Caki2 (cell line): ENCODE data around the gene OPRL1. TPM values are rescaled to one million over a fixed set of nuclear protein-coding genes. Genes with fewer than 3 reads are reported as not detected.
A peak's percentile ranks its signal among the peaks of the same experiment; 100 is the strongest.

Source experiments
- DNase-seq: peaks from one replicate; pipeline ENCODE4 v3.0.0-alpha.2; 2015; ENCODE audit warnings: low read depth
- in situ Hi-C: cut with HindIII; loops from 2 replicates; pipeline ENCODE4 v1.10.0; 2016; ENCODE audit warnings: low sequenced_read_pairs, low pct_unique_long_range_greater_than_20kb, mixed read lengths
- total RNA-seq: library from RNA; depleted of rRNA; stranded (reverse); fragments of >200 nt; shearing (Covaris generic); gene quantifications from 2 replicates; pipeline ENCODE4 v1.2.3, GENCODE V29; 2014; ENCODE audit warnings: low replicate concordance

OPRL1 gene
- total RNA-seq, 1 experiment from 2014 or later: 0.84 TPM

DNA sequence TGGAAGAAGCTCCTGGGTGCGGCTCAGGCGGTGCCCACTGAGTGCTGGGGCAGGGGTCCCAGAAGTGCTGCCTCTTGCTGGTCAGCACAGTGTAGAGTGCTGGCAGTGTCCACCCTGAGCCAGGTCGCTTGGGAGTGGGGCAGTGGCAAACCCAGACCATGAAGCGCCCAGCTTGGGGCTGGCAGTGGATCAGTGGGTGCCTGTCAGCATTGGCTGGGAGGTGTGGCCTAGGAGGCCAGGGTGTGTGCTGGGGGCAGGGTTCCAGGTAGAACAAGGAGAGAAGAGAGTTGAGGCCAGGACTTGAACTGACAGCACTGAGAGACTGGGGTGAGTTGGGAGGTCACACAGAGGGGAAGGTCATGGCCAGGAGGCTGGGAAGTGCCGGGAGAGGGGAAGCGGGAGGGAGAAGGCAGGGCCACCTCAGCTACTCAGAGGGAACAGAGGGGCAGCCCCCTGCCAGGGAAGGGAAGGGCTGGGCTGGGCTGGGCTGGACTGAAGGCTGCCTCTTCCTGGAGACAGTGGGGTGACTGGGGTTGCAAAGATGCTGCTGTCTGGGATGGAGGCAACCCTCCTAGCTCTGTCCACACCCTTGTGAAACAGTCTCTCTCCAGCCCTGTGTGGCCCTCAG, 12.8 kb upstream of the OPRL1 start:
- no peak for DNase-seq
- in situ Hi-C loops: no loop called here

DNA sequence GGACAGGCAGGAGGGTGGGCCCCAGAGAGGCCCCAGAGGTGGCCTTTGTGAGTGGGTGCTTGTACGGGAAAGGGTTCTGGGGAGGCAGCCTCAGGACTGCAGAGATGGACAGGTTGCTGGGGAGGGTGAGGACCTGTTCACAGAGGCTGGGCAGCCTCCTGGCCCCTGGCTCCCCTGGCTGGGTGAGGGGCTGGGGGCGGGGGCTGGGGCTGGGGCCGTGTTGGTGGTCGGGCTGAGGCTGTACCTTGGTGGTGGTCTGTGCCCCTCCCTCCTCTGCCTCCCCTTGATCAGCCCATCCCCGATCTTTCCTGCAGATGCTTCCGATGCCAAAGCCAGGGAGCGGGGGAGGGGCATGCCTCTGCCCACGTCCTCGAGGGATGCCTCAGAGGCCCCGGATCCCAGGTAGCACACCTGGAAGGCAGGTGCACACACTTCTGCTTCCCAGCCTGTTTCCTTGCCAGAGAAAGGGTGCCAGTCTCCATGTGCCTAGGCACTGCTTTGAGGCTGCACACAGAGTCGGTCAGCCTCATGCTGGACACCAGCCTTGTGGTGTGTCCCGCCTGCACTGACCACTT, 12.1 kb upstream of the OPRL1 start:
- in situ Hi-C loops: no loop called here
- no peak for DNase-seq

DNA sequence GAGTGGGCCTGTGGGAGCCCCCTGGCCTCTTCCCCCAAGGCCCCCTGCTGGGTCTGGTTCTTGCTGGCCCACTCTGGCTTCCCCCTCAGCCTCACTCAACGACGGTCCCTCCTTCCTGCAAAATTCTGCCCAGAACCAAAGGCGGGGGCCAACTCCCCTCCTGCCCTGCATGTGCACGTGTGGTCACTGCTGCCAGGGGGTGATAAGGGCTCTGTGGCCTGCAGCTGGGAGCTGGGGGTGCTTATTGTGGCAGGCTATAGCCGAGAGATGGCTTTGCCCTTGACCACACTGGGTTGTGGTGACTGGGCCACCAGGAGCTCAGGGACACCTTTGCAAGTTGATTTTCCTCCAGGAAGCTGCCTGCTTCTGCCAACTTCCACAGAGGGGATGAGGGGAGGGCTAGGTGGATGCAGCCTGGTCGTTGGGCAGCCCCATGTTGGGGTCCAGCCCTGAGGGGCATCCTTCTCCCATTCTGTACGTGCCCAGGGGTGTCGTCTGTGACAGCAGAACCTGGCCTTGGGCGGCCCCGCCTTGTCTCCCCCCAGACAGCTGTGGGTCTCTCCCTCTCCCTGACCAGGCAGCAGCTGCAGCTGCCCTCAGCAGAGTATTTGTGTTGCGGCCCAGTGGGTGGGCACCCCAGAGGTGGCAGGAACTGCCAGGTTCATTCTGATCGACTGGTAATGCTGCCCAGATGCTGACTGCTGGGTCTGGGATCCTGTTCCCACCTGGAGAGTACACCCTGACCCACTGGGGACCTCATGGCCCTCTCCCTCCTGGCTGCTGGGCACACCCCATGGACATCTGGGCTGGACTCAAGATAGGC, 11.3 kb upstream of the OPRL1 start:
- in situ Hi-C loops: no loop called here

DNA sequence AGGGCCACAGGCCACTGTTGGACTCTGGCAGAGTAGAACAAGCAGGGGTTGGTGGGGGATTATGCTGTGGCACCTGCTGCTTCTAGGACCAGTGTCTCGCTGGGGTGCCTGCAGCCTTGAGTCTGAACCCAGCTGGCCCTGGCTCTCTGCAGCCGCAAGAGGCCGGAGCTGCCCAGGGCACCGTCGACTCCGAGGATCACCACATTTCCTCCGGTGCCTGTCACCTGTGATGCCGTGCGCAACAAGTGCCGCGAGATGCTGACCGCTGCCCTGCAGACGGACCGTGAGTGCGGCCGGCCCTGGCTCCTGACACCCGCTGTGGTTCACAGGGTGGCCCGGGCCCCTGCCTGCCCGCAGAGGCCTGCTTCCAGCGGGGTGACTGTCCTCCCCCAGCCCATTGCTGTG, 10.7 kb upstream of the OPRL1 start:
- in situ Hi-C loops: no loop called here
- no peak for DNase-seq

More for the DNA sequence above, 11.3 kb upstream of the OPRL1 start:
- DNase-seq: no peak

DNA sequence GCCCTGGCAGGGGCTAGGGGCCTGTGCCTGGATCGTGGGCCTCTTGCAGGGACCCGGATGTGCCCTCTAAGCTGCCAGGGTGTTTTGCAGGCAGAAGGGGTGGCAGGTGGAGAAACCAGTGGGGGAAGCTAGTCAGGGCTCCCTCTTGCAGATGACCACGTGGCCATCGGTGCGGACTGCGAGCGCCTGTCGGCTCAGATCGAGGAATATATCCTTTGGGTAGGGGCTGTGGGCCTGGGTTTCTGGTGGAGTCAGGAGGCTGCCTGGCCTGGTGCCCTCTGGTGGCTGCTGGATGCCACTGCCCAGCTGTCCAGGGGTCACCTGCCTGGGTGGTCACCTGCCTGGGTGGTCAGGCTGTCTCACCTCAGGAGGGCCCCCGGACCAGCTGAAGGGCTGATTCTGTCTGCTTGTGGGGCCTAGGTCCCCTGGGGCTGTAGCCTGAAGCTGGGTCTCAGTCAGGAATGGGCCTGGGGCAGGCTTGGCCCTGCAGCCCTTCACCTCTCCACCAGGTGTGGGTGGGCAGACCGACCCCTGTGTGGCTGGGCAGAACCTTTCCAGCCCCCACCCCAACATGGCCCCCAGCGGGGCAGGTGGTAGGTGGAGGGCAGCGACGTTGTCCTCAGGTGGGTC, 10.2 kb upstream of the OPRL1 start:
- DNase-seq: peak; percentile 49
- in situ Hi-C loops: no loop called here

DNA sequence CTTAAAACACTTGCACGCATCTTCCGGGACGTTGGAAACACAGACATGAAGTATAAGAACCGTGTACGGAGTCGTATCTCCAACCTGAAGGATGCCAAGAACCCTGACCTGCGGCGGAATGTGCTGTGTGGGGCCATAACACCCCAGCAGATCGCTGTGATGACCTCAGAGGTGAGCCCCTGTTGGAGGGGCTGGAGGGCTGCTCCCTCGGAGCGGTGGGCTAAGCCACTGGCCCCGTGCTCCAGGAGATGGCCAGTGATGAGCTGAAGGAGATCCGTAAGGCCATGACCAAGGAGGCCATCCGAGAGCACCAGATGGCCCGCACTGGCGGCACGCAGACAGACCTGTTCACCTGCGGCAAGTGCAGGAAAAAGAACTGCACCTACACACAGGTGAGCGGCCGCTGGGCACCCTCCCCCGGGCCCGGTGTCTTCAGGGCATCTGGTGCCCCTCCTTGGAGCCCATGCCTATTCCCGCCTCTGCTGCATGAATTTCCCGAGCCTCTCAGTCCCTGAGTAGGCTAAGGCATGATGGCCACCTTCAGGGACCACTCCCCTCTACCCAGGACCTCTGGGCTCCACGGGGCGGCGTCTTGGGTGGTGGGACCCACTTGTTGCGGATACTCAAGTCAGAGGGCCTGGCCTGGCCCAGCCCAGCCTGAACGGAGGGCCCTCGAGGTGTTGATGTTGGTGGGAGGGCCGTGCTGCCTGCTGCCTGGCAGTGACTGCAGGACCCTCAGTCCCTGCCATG, 9.5 kb upstream of the OPRL1 start:
- DNase-seq: no peak
- in situ Hi-C loops: no loop called here

DNA sequence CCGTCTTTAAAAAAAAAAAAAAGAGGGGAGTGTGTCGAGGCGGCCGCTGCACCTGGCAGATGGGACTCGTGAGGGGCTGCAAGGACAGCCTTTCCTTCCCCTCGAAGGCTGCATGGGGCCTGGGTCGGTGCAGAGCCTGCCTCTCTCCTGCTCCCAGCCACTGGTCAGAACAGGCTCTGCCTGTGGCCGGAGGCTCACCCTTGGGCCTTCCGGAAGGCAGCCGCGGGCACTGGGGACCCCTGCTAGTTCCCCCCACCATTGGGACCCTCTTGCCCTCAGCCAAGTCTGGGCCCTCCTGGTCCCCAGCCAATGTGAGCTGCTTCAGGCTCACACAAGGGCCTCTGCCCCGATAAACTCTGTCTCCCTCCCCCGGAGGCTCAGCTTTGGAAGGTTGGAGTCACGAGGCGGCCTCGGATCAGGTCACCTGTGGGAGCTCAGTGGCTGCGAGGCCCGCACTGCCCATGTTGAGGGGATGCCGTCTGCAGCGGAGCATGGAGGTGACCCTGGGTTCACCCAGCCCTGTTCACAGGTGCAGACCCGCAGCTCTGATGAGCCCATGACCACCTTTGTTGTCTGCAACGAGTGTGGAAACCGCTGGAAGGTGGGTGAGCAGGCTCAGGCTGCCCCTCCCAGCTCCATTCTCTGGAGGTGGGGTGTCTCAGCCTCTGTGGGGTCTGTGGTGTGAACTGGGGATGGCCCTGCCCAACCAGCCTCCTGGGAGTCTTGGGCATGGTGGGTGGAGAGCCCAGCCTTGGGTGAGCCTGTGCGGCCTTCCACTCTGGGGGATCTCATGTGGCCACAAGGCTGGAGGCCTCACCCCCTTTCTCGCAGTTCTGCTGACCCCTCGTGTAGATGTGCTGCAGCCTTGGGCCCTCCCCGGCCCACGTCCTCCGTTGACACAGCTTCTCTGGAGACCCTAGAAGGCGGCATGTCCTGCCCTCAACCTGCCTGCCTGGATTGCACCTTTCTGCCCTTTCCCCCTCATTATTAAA, 8.2 kb upstream of the OPRL1 start:
- DNase-seq: no peak
- in situ Hi-C loops: no loop called here

DNA sequence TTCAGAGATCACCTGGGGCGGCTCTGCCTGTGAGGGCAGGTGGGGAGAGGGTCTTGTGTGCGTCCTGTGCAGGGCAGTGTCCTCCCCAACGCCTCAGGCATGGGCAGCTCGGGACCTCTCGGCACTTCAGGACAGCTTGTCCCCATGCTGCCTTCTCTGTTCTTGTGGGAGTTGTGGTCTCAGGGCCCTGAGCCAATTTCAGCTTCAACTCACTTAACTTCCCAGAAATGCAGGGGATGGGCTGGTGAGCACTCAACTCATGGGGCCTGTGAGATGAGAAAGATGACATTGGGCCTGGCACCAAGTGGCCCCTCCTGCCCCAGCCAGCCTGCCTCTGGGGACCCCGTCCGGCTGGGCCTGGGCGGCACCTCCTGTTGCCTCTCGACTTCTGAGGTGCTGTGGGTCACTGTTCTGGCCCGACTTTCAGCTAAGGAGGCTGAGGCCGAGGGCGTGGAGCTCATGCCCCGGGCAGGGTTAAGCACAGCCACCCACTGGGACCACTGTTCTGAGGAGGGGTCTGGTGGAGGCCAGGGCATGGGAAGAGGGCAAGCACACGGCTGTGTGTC, 7.3 kb upstream of the OPRL1 start:
- in situ Hi-C loops: no loop called here

DNA sequence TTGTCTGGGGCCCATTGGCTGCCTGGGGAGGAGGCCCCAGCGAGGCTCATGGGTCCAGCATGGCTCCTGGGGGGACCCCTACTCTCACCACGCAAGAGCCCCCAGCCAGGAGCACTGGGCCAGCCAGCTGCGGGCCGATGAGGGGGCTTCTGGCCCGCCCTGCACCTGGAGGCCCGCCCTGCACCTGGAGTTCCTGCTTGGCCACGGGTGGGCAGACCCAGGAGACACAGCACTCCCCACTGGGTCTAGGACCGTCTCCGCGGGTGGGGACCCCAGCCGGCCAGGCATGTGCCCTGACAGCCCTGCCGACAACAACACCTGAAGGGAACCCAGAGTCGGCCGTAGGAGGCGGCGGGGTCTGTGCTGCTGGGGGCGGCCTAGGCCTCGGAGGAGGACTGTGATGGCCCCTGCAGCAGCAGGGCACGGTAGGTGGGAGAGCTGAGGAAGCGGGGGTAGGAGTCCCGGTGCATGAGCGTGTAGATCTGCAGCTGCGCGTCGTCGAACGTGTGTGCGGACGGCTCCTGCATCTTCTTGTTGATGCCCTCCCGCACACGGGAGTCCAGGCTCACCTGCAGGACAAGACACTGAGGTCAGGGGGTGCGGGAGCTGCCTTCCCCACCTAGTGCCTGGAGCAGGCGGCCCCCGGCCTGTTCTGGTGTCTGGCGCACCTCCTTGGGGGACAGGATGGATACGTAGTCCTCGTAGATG, 6.3 kb upstream of the OPRL1 start:
- DNase-seq: no peak
- in situ Hi-C loops: no loop called here

More for the DNA sequence above, 7.3 kb upstream of the OPRL1 start:
- DNase-seq: no peak

DNA sequence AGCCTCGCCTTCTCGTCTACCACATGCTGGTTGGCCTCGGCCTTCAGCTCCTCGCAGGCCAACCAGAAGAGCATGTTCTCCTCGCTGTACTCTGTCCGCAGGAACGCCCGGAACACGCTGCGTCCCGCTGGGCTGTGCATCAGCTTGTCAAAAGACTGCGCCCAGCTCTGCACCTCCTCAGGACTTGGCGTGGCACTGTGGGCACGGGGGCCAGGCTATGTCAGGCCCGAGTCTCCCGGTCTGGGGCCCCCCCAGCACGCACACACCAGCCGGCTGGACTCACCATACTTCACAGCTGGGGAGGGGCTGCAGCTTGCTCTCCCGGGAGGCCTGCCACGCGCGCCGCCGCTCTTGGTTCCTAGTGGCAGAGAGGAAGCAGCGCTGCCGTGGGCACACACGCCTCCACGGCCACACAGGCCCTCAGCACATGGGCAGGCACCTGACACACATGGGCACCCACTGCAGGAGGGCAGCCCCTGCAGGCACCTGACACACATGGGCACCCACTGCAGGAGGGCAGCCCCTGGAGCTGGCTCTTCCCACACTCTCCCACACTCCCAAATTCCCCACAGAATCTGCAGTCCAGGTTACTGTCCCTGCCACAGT, 5.6 kb upstream of the OPRL1 start:
- DNase-seq: no peak

DNA sequence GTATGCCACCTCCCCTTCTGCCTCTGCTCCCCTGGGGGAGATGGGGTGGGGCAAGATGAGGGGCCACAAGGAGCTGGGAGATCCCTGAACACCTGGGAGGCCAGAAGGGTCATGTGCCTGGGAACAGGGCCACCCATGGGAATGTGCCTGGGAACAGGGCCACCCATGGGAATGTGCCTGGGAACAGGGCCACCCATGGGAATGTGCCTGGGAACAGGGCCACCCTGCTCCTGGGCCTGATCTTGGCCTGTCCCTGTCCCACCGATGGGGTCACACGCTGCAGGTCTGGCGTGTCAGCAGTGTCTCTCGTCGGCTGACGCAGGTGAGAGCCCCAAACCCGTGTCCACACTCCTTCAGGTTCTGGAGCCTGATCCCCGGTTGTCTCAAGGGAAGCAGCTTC, 4.9 kb upstream of the OPRL1 start:
- DNase-seq: no peak
- in situ Hi-C loops: no loop called here

More for the DNA sequence above, 5.6 kb upstream of the OPRL1 start:
- in situ Hi-C loops: no loop called here

DNA sequence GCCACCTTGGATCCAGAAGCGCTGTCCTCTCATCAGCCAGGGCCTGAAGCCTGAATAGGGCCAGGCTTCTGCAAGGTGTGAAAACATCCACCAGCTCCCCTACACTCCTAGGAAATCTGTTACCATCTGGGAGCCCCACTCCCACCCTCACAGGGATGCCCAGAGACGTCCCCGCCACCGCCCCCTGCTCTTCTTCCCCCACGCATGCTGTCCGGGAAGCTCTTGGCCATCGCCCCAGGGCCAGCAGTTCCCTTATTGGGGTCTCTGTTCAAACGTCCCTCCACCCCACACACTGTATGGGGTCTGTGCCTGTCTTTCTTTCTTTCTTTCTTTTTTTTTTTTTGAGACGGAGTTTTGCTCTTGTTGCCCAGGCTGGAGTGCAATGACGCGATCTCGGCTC, 4.3 kb upstream of the OPRL1 start:
- in situ Hi-C loops: no loop called here
- DNase-seq: no peak

DNA sequence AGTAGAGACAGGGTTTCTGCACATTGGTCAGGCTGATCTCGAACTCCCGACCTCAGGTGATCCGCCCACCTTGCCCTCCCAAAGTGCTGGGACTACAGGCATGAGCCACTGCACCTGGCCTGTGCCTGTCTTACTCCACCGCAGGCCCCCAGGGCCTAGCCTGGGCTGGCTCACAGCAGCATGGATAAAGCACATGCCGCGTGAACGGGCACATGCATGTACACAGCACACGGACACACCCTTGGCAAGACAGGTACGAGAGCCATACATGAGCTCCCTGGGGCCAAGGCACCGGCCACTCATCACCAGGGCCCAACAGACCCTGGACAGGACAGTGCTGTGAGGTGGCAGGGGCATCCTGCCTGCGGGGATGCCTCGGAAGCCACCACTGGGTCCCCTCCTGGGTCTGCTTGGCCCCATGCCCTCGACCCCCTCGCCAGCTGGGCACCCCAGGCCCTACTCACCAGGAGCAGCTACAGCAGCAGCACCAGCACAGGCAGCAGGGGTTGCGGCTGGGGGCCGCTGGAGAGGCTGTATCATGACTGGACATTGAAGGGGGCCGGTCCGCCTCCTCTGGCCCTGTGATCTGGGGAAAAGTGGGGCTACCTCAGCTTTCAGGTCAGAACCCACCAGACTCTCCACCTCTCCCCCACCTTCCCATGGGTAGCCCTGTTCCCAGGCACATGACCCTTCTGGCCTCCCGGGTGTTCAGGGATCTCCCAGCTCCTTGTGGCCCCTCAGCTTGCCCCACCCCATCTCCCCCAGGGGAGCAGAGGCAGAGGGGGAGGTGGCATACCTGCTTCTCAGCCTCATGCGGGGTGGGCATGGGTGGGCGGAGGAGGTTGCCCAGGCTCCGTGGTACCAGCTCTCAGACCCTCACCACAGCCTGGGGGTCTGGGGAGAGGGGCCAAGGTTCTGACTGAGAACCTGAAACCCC, 3.6 kb upstream of the OPRL1 start:
- in situ Hi-C loops: no loop called here
- DNase-seq: no peak

DNA sequence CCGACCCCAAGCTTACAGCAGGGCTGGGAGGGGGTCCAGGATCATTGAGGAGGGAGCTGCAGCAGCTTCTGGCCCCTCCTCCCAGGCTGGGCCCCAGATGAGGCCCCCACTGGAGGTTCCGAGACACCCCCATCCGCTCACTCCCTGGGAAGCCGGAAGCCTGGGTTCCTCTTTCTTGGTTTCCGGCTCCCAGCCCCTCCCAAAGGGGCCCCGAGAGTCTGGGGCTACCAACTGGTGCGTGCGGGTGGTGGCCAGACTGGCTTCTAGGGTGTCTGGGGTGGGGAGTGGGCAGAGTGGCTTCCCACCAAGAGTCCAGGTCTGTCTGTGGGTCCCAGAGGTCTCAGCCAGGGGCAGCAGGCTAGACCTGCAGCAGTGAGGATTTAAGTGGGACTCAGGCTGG, 2.8 kb upstream of the OPRL1 start:
- DNase-seq: no peak
- in situ Hi-C loops: no loop called here

DNA sequence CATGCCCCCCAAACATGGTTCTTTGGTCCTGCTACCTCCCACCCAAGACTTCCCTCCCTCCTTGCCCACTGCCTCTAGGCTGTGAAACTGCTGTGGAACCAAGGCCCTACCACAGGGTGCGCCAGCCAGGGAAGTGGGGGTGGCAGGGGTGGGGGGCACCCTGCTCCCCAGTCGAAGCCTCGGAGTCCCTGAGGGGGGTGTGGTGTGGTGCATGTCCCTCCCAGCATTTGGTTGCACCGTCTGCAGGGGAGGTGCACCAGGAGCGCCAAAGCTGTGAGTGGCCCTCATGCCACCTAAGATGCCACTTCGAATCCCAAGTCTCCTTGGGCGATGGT, 2.4 kb upstream of the OPRL1 start:
- in situ Hi-C loops: no loop called here
- no peak for DNase-seq
